ENCODE results near the gene NELL1.

NELL1 gene

GRCh38 chr11:21037850-21038249, 368.5 kb downstream of the NELL1 start:
- no peak for DNase-seq (ENCODE audit: low read depth)
- H3K4me3 ChIP-seq (ENCODE audit: control insufficient read depth, low read depth, low read length) = no peak overlapping the region
- no peak for TF ChIP-seq CTCF (conservative IDR thresholded peaks at IDR 0.05; ENCODE audit: control insufficient read depth, insufficient read depth, low read depth, low read length)

- DNase-seq (ENCODE audit: low read depth) = no peak
- no peak overlapping the region for H3K4me3 ChIP-seq (ENCODE audit: control insufficient read depth, low read depth, low read length)
- no peak for TF ChIP-seq CTCF (conservative IDR thresholded peaks at IDR 0.05; ENCODE audit: control insufficient read depth, insufficient read depth, low read depth, low read length)
Observed at GRCh38 chr11:21038801-21039200, 369.4 kb downstream of the NELL1 start.

DNA sequence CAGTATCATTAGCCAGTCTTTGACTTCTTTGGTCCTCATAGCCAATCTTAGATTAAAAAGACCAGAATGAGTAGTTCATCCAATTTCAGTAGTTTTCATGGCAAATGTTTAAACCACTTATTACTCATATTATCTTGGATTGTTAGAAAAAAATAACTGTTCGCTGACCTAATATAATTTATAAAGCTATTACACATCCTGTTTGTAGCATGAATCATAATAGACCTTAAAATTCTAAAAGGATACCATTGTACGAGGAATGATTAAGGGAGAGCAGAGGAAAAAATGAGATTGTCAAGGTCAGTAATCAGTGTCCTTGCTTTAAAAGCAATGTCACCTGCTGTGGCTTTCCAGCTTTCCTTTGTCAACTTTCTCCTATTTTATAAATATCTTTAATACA, 371.2 kb downstream of the NELL1 start:
- no peak for TF ChIP-seq CTCF (conservative IDR thresholded peaks at IDR 0.05; ENCODE audit: control insufficient read depth, insufficient read depth, low read depth, low read length)
- no peak for DNase-seq (ENCODE audit: low read depth)
- H3K4me3 ChIP-seq (ENCODE audit: control insufficient read depth, low read depth, low read length) = no peak overlapping the region

DNA sequence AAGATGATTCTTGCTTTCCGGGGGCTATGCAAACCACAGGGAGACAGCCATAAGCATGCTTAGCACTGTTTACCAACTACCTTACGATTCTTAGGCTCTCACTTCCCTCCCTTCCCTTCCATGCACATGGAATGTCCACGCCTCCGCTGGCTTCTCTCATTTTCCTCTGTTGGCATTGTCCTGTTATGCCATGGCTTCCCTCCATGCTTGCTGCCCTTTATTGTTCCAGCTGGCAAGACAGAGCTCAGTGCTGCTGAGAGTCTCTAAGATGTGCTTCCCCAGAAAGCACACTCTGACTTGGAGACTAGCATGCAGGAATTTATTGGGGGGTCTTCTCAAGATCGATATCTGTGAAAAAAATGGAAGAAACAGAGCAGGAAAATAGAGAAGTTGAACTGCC, 379.2 kb downstream of the NELL1 start:
- H3K4me3 ChIP-seq (ENCODE audit: control insufficient read depth, low read depth, low read length) = no peak overlapping the region
- DNase-seq (ENCODE audit: low read depth) = no peak
- TF ChIP-seq CTCF (conservative IDR thresholded peaks at IDR 0.05; ENCODE audit: control insufficient read depth, insufficient read depth, low read depth, low read length) = no peak

GRCh38 chr11:21053466-21053865, 384.1 kb downstream of the NELL1 start:
- DNase-seq (ENCODE audit: low read depth) = no peak
- TF ChIP-seq CTCF (conservative IDR thresholded peaks at IDR 0.05; ENCODE audit: control insufficient read depth, insufficient read depth, low read depth, low read length) = no peak
- no peak overlapping the region for H3K4me3 ChIP-seq (ENCODE audit: control insufficient read depth, low read depth, low read length)

GRCh38 chr11:21056644-21057043, 387.3 kb downstream of the NELL1 start:
- DNase-seq (ENCODE audit: low read depth) = no peak
- no peak for TF ChIP-seq CTCF (conservative IDR thresholded peaks at IDR 0.05; ENCODE audit: control insufficient read depth, insufficient read depth, low read depth, low read length)
- no peak overlapping the region for H3K4me3 ChIP-seq (ENCODE audit: control insufficient read depth, low read depth, low read length)

- TF ChIP-seq CTCF (conservative IDR thresholded peaks at IDR 0.05; ENCODE audit: control insufficient read depth, insufficient read depth, low read depth, low read length) = no peak
- no peak overlapping the region for H3K4me3 ChIP-seq (ENCODE audit: control insufficient read depth, low read depth, low read length)
- no peak for DNase-seq (ENCODE audit: low read depth)
Observed at GRCh38 chr11:21059879-21060278, 390.5 kb downstream of the NELL1 start.
